Measurements from ENCODE around the gene TRPM3. TPM values are rescaled to one million over a fixed set of nuclear protein-coding genes. Genes with fewer than 3 reads are reported as not detected.
"Not testable (repeated sequence)": the region's sequence is repeated elsewhere in the genome, so short reads cannot be mapped to it uniquely, and the experiment has no call there.

Gene TRPM3
- total RNA-seq, 8 experiments from 2014 or later, result 0.09 to 2.3 (median 1.4) TPM

GRCh38 chr9:70981312-70981711 lies 140.1 kb downstream of the TRPM3 start:
- Histone ChIP-seq H3K4me1 (replicated peaks in 1 of 2) (peaks cover 0 to 10% of the 10 kb centered on the region in 2 donors), H3K27ac (no peak overlapping the region), H3K4me3 (no peak overlapping the region)
- in situ Hi-C loops (cut with MboI; ENCODE audit: low pct_unique_long_range_greater_than_20kb in 2 of 9, low sequenced_read_pairs in 9 of 9, unreplicated experiment in 9 of 9), result no loop called here
- 0 to 71% (median 40%) methylated on average over 1 of the region's 1 CpG; no CpG with 5 or more reads in 1 of the 10 experiments for WGBS, 10 experiments
- ATAC-seq (replicated peaks in 6 of 8), result peak in 1 of 8 experiments; percentile 2

DNA sequence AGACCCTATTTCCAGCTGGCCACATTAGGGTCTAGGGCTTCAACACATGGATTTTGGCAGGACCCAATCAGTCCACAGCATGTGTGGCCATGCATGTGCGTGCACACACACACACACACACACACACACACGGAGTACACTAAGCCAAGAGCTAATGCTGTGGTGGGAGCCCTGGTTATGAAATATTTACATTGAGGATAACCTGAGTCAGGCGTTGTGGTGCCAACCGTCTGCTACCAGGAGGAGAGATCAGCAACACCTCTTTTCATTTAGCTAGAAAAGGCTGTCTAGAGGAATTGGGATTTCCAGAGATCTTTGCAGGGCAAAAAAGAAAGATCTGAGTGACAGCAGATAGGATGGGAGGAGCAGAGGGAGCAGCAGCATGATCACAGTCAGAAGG lies 141.5 kb downstream of the TRPM3 start:
- Histone ChIP-seq H3K4me3 (no peak overlapping the region), H3K27ac (no peak overlapping the region), H3K4me1 (replicated peaks in 1 of 2) (peaks cover 0 to 10% of the 10 kb centered on the region in 2 donors)
- no peak for ATAC-seq (replicated peaks in 6 of 8)
- in situ Hi-C loops (cut with MboI; ENCODE audit: low pct_unique_long_range_greater_than_20kb in 2 of 9, low sequenced_read_pairs in 9 of 9, unreplicated experiment in 9 of 9), result no loop called here
- 52 to 100% (median 61%) methylated on average over 2 to 3 of the region's 4 CpGs; no CpG with 5 or more reads in 7 of the 10 experiments for WGBS, 10 experiments

- ATAC-seq (replicated peaks in 6 of 8), result peak in 3 of 8 experiments; percentile 31 to 70 (median 61)
- WGBS, 10 experiments, result 0 to 100% (median 76%) methylated on average over 1 to 3 of the region's 3 CpGs; no CpG with 5 or more reads in 2 of the 10 experiments
- Histone ChIP-seq H3K4me1 (replicated peaks in 1 of 2) (peaks cover 0 to 10% of the 10 kb centered on the region in 2 donors), H3K27ac (no peak overlapping the region), H3K4me3 (no peak overlapping the region)
- in situ Hi-C loops (cut with MboI; ENCODE audit: low pct_unique_long_range_greater_than_20kb in 2 of 9, low sequenced_read_pairs in 9 of 9, unreplicated experiment in 9 of 9), result no loop called here
Observed at GRCh38 chr9:70978085-70978484, 143.3 kb downstream of the TRPM3 start.

DNA sequence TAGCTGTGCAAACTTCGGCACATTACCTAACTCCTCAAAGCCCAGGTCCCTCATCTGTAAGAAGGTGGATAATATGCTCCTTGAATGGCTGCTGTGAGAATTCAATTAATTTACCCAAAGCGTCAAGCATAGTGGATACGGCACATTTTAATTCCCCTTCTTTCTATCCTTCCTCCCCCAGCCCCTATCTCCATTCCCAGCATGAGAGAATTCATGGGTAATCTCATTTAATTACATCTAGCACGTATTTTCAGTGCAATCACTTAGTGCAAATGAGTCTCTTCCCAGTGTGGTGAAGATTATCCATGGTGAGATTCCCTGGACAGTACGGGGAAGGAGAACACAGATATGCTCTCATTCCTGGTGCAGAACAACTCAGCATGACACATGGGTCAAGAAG lies 145.6 kb downstream of the TRPM3 start:
- H3K27ac ChIP-seq, result no peak overlapping the region
- peaks cover 0 to 4% of the 10 kb centered on the region in 2 donors for H3K4me1 ChIP-seq (replicated peaks in 1 of 2)
- in situ Hi-C loops (cut with MboI; ENCODE audit: low pct_unique_long_range_greater_than_20kb in 2 of 9, low sequenced_read_pairs in 9 of 9, unreplicated experiment in 9 of 9), result no loop called here
- no peak for ATAC-seq (replicated peaks in 6 of 8)
- no peak overlapping the region for H3K4me3 ChIP-seq
- 0 to 100% (median 94%) methylated on average over 1 to 4 of the region's 5 CpGs; no CpG with 5 or more reads in 5 of the 10 experiments for WGBS, 10 experiments

GRCh38 chr9:70971723-70972122 lies 149.7 kb downstream of the TRPM3 start:
- WGBS, 10 experiments, result 45 to 100% (median 100%) methylated on average over 1 of the region's 1 CpG; no CpG with 5 or more reads in 3 of the 10 experiments

GRCh38 chr9:70966380-70966779 lies 155.0 kb downstream of the TRPM3 start:
- in situ Hi-C loops (cut with MboI; ENCODE audit: low pct_unique_long_range_greater_than_20kb in 2 of 9, low sequenced_read_pairs in 9 of 9, unreplicated experiment in 9 of 9); ATAC-seq (replicated peaks in 6 of 8); H3K4me1 ChIP-seq (replicated peaks in 1 of 2); H3K4me3 ChIP-seq; H3K27ac ChIP-seq: not testable (repeated sequence)
- WGBS, 10 experiments, result 10 to 94% (median 68%) methylated on average over 1 to 3 of the region's 3 CpGs; no CpG with 5 or more reads in 2 of the 10 experiments

More at GRCh38 chr9:70971723-70972122, 149.7 kb downstream of the TRPM3 start:
- Histone ChIP-seq H3K27ac (no peak overlapping the region), H3K4me3 (no peak overlapping the region), H3K4me1 (replicated peaks in 1 of 2) (no peaks in the 10 kb centered on the region)
- ATAC-seq (replicated peaks in 6 of 8), result no peak
- in situ Hi-C loops (cut with MboI; ENCODE audit: low pct_unique_long_range_greater_than_20kb in 2 of 9, low sequenced_read_pairs in 9 of 9, unreplicated experiment in 9 of 9), result no loop called here

DNA sequence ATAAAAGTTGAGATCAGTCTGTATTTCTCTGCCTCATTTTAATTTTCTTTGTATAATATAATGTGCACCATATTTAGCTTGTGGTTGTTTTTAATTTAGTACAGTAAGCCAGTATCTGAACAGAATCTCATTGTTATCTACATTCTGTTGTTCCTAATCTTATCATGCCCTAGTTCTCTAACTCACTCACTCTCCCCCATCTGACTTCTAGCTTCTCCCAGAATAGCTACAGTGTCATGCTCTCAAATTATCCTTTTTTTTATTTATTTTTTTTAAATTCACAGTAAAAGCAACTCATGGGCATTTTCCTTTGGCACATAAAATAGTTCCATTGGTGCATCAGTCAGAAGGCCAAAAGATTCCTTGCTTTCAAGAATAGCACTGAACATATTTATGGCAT lies 156.6 kb downstream of the TRPM3 start:
- in situ Hi-C loops (cut with MboI; ENCODE audit: low pct_unique_long_range_greater_than_20kb in 2 of 9, low sequenced_read_pairs in 9 of 9, unreplicated experiment in 9 of 9), result no loop called here
- Histone ChIP-seq H3K4me3 (no peak overlapping the region), H3K27ac (no peak overlapping the region), H3K4me1 (replicated peaks in 1 of 2) (no peaks in the 10 kb centered on the region)
- ATAC-seq (replicated peaks in 6 of 8), result no peak

DNA sequence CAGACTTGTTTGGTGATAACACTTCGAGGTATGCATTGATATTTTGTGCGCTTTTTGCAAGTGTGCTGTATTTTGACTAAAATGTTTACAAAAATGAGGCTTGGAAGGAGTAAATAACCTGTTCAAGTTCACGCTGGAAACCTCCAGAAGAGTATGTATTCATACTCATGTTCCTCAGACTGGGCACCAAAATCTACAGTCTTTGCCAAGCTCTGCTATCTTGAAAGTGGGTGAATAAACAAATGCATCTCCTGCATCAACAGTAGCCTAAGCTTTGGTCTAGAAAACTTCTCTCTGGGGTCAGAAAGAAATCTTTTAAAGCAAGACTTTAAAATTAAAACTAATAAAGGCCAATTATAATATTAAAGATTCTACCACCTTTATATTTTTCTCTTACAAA lies 157.9 kb downstream of the TRPM3 start:
- WGBS, 10 experiments, result 40 to 97% (median 74%) methylated on average over 1 to 3 of the region's 3 CpGs; no CpG with 5 or more reads in 2 of the 10 experiments
- Histone ChIP-seq H3K4me1 (replicated peaks in 1 of 2) (no peaks in the 10 kb centered on the region), H3K27ac (no peak overlapping the region), H3K4me3 (no peak overlapping the region)
- in situ Hi-C loops (cut with MboI; ENCODE audit: low pct_unique_long_range_greater_than_20kb in 2 of 9, low sequenced_read_pairs in 9 of 9, unreplicated experiment in 9 of 9), result no loop called here
- no peak for ATAC-seq (replicated peaks in 6 of 8)

DNA sequence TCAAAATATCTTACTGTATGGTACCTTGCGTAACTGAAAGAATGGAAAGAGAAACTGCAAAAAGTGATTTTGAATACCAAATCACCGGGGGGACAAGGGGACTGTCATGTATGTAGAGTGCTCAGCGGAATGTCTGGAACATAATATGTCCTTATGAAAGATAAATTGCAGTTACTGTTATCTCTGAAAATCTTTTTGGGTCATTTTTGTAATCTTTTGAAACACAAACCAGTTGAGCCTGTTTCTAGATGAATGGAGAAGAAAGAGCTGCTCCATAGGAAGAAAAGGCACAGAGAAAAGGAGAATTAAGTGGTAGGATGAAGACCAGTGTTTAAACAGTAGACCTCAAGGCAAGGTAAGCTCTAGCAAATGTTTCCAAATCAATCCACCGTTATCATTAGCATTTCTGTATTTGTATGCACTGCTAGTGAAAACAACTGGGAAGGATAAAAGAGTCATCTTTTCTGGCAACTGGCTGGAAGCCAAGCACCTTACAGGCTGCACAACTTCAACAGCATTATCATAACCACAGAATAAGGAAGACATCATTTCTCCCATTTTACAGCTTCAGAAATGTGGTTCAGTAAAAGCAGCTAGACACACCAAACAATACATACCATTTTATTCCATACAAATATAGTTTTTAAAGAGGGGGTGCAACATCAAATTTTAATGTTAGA lies 158.5 kb downstream of the TRPM3 start:
- no peak overlapping the region for H3K4me3 ChIP-seq
- in situ Hi-C loops (cut with MboI; ENCODE audit: low pct_unique_long_range_greater_than_20kb in 2 of 9, low sequenced_read_pairs in 9 of 9, unreplicated experiment in 9 of 9), result no loop called here
- H3K4me1 ChIP-seq (replicated peaks in 1 of 2), result no peaks in the 10 kb centered on the region
- ATAC-seq (replicated peaks in 6 of 8), result peak in 1 of 8 experiments; percentile 14
- H3K27ac ChIP-seq, result no peak overlapping the region
- 14 to 100% (median 75%) methylated on average over 1 to 4 of the region's 4 CpGs; no CpG with 5 or more reads in 1 of the 10 experiments for WGBS, 10 experiments

GRCh38 chr9:70959366-70959765 lies 162.1 kb downstream of the TRPM3 start:
- no peaks in the 10 kb centered on the region for H3K4me1 ChIP-seq (replicated peaks in 1 of 2)
- in situ Hi-C loops (cut with MboI; ENCODE audit: low pct_unique_long_range_greater_than_20kb in 2 of 9, low sequenced_read_pairs in 9 of 9, unreplicated experiment in 9 of 9), result no loop called here
- no peak overlapping the region for H3K27ac ChIP-seq
- H3K4me3 ChIP-seq, result no peak overlapping the region
- 66 to 100% (median 91%) methylated on average over 1 to 2 of the region's 2 CpGs; no CpG with 5 or more reads in 1 of the 10 experiments for WGBS, 10 experiments
- ATAC-seq (replicated peaks in 6 of 8), result no peak

GRCh38 chr9:70954596-70955143 lies 166.8 kb downstream of the TRPM3 start:
- H3K27ac ChIP-seq, result no peak overlapping the region
- H3K4me1 ChIP-seq (replicated peaks in 1 of 2), result peaks cover 5 to 24% of the 10 kb centered on the region in 2 donors
- H3K4me3 ChIP-seq, result no peak overlapping the region
- ATAC-seq (replicated peaks in 6 of 8), result no peak
- in situ Hi-C loops (cut with MboI; ENCODE audit: low pct_unique_long_range_greater_than_20kb in 2 of 9, low sequenced_read_pairs in 9 of 9, unreplicated experiment in 9 of 9), result no loop called here
- 39 to 92% (median 80%) methylated on average over 1 to 8 of the region's 8 CpGs for WGBS, 10 experiments

DNA sequence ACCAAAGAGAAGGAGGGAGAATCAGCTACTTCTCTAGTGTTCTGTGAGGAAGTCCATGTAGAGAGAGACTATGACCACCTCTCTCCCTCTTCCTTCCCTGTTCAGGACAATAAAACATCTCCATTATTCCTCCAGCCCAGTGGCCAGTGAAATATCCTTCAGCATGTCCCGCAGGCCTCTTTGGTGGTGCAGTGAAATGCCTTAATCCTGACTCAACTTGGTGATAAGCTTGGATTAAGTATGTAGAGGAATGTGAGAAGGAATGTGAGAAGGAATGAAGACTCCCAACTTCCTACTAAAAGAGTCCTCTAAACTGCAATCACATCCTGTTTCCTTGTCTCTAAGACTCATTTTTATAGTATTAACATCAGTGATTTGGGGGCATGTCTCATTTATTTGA lies 167.3 kb downstream of the TRPM3 start:
- WGBS, 10 experiments, result 0 to 80% (median 17%) methylated on average over 1 of the region's 1 CpG; no CpG with 5 or more reads in 5 of the 10 experiments
- no peak overlapping the region for H3K27ac ChIP-seq
- in situ Hi-C loops (cut with MboI; ENCODE audit: low pct_unique_long_range_greater_than_20kb in 2 of 9, low sequenced_read_pairs in 9 of 9, unreplicated experiment in 9 of 9), result no loop called here
- H3K4me1 ChIP-seq (replicated peaks in 1 of 2), result peaks cover 5 to 24% of the 10 kb centered on the region in 2 donors
- ATAC-seq (replicated peaks in 6 of 8), result peak in 2 of 8 experiments; percentile 52 to 78
- H3K4me3 ChIP-seq, result no peak overlapping the region

- peak in 1 of 8 experiments; percentile 61 for ATAC-seq (replicated peaks in 6 of 8)
- peak overlapping the region in 1 of 2 donors; percentile 77 for H3K27ac ChIP-seq
- WGBS, 10 experiments, result 58 to 100% (median 91%) methylated on average over 1 to 4 of the region's 4 CpGs
- peaks cover 5 to 24% of the 10 kb centered on the region in 2 donors for H3K4me1 ChIP-seq (replicated peaks in 1 of 2)
- in situ Hi-C loops (cut with MboI; ENCODE audit: low pct_unique_long_range_greater_than_20kb in 2 of 9, low sequenced_read_pairs in 9 of 9, unreplicated experiment in 9 of 9), result no loop called here
- no peak overlapping the region for H3K4me3 ChIP-seq
Observed at GRCh38 chr9:70951749-70952727, 169.4 kb downstream of the TRPM3 start.
